Adipose tissue (tissue), 3 donors: ENCODE results near the gene ZDHHC14. TPM values are rescaled to one million over a fixed set of nuclear protein-coding genes. Genes with fewer than 3 reads are reported as not detected.
"Not testable (repeated sequence)": the region's sequence is repeated elsewhere in the genome, so short reads cannot be mapped to it uniquely, and the experiment has no call there.

ENCODE experiments used
- H3K27ac ChIP-seq: one replicate; pipeline ENCODE4 v1.5.1; 2013; ENCODE audit warnings: low read depth, low read length
- WGBS, 3 donors: extraction: QIAGEN DNeasy Blood & Tissue Kit; methylation state at CpG; one replicate each; pipeline ENCODE4 v1.1.7; 2013; 5-methylcytosine and 5-hydroxymethylcytosine counted together
- polyA plus RNA-seq, 3 donors: library from polyadenylated mRNA; stranded (reverse); fragments of 200-250 nt; gene quantifications; one replicate each; pipeline ENCODE4 v1.2.3, GENCODE V29; 2013
- donor health status: healthy with polysubstance abuse.
- donor health status: Bipolar disorder and iron deficiency.
- donor health status: healthy.

The ZDHHC14 gene
- polyA plus RNA-seq, 3 donors, result 3.0 to 6.0 (median 5.1) TPM

DNA sequence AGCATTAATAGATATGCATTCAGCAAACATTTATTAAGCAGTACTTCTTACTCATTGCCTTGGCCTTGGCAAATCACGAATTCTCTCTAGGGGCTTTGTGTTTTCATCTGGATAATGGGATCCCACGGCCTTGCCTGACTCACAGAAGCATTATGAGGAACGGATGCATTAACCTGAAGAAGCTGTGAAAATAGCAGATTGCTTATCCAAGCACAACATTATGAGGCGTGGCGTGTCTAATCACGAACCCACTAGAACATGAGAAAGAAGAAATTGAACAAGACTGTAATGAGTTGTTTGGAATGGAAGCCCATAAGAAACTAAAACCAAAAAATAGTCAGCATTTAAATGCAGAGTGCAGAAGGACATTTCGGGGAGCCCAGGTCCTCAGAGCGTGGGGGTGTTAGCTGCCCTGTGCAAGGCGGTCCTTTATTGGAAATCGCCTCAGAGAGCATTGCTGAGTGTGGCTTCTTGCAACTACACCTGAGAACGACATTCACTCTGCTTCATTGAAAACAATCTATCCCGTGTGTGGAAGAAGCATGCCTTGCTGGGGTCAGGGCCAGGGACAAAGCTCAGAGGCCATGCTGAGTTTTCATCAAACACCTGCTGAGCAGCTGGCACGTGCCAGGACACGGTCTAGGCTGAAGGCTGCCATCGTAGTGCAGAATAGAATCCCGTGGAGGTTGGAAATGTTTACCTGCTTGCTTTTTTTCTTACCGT, 179.9 kb downstream of the ZDHHC14 start:
- no peak overlapping the region for H3K27ac ChIP-seq
- 90 to 93% (median 92%) methylated on average over 17 of the region's 17 CpGs for WGBS, 3 donors

DNA sequence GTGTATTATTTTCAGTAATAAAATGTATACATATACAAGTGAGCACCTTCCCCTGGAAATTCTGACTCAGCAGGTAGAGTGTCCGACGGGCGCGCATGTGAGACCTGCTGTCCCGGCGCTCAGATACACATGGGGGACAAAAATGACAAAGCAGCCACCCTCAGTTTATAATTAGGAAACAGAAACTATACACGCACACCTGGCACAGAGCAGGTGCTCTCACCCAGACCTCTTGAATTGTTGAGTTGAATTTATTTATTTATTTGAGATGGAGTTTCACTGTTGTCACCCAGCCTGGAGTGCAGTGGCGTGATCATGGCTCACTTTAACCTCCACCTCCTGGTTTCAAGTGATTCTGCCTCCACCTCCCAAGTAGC, 180.4 kb downstream of the ZDHHC14 start:
- no peak overlapping the region for H3K27ac ChIP-seq

DNA sequence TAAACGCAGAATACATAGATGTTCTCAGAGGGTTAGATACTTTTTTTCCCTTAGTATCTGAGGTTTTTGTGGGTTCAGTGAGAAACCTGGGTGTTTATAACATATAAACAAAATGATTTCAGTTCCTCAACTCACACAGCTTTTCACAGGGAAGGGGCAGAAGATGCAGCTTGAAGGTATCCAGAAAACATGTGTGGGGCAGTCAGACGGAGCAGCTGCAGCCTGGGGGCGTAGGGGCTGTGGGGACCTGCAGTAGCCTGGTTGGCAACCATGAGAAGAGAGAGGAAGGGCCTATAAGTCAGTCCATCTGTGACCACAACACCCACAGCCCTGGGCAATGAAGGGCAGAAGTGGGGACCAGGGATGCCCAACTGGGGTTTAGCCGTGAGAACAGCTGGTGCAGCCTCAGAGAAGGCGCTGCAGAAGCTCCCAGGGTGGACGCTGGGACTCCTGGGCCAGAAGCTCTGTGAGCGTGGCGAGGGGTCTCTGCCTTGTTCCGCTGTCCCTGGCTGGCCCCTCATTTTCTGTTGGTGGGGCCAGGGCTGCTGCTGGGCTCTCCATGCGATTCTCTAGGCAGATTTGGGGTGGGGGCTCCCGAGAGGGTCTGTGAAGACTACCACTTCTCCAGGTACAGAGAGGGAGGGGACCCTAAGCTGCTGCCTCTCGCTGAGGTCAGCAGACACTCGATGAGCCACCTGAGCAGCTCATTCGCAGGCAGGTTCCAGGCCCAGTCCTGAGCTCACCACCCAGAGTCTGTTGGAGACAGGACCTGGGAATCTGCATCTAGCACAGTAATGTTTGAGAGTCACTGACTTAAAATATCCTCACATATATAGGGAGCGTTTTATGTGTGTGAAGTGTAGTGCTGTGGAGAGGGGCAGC, 181.2 kb downstream of the ZDHHC14 start:
- 91 to 93% (median 93%) methylated on average over 15 of the region's 15 CpGs for WGBS, 3 donors
- H3K27ac ChIP-seq, result no peak overlapping the region

More for the DNA sequence above, 180.4 kb downstream of the ZDHHC14 start:
- WGBS, 3 donors, result 93 to 98% (median 98%) methylated on average over 8 of the region's 8 CpGs

DNA sequence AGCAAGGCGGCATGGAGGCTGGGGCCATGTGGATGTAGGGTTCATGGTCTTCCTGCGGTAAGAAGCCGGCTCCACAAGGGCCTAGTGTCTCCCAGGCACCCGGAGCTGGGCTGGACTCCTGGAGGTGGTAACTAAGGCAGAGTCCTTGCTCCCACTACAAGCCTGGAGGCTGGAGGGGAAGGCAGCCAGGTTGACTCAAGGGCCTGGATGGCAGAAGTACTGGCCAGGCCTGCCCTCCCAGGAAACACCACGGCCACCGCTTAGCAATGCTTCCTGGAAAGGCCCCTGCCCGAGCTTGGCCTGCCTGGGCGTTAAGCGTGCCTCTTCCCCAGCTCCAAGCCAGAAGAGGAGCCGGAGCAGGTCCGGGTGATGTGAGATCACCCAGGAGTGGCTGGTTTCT, 182.0 kb downstream of the ZDHHC14 start:
- WGBS, 3 donors, result 86 to 90% (median 89%) methylated on average over 11 of the region's 11 CpGs
- no peak overlapping the region for H3K27ac ChIP-seq

DNA sequence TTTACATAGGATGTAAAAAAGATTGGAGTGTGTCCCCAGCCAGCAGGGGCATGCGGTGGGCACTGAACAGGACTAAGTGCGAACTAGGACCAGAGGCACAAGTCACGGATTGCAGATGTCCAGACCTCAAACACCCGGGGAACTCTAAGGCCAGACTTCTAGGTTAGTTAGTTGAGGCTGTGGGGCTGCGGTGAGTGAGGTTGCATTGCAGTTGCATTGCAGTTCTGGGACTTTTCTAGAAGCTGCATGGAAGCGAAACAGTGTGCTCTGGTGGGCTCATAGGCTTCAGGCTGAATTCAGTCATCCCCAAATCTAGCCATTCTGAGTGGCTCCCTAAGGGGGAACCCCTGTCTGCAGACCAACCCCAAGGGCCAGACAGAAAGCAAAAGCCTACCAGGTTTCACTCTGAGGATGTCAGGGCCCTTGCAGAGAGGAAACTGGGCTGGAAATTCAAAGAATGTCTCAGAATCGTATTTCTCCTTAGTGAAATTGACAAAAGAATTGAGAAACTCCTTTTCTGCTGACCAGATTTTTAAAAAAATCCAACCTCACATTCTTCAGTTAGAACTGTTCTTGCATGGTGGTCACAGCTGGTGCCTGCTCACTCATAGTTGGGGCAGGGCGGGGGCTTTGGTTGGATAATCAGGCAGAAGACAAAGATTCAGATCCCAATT, 182.8 kb downstream of the ZDHHC14 start:
- no peak overlapping the region for H3K27ac ChIP-seq
- WGBS, 3 donors, result 89 to 94% (median 93%) methylated on average over 8 of the region's 8 CpGs

DNA sequence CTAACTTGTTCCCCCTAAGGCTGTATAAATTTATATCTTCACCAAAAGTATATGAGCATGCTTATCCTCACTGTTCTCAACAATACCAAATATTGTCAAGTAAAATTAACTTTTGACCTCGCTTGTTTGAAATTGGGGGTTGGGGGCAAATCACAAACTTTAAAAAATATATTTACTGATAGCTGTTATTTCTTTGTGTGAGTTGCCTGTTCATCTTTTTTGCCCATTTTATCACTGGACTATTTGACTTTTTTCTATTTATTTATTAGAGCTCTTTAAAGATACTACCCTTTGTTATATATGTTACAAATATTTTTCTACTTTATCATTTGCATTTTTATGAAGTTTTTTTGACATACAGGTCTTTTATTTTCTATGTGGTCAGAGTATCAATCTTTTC, 187.7 kb downstream of the ZDHHC14 start:
- no peak overlapping the region for H3K27ac ChIP-seq
- 95 to 98% (median 95%) methylated on average over 1 of the region's 1 CpG for WGBS, 3 donors

DNA sequence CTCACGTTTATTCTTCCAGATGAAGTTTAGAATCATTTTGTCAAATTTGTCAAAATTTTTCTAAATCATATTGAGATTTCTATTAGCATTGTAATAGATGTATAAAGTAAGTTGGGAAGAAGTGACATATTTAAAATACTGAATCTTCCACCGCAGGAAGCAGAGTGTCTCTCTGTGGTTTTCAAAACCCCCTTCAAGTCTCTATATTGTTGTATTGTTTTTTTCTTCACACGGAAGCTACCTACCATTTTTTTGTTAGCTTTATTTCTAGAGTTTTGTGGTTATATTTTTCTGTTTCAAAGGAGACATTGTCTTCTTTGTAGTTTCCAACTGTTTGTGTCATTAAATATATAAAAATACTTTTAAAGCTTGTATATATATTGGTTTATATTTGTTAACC, 188.6 kb downstream of the ZDHHC14 start:
- H3K27ac ChIP-seq, result no peak overlapping the region
- 49 to 71% (median 61%) methylated on average over 3 of the region's 3 CpGs for WGBS, 3 donors

DNA sequence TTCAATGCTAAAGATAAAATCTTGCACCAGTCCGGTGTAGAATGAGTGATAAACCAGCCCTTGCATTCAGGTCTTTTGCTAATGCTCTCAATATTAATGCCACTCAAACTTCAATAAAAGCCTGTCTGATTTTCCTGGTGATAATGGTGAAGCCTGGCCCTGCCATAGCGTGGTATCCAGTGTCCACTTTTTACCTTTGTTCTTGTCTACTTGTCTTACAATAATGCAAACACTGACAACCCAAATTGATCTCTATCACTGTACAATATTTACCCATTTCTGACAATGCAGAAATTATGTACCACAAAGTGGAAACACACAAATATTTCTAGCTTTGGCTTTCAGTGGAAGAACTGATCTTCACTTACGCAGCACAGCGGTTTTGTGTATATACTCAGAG, 189.1 kb downstream of the ZDHHC14 start:
- no peak overlapping the region for H3K27ac ChIP-seq
- 77 to 84% (median 80%) methylated on average over 4 of the region's 4 CpGs for WGBS, 3 donors

DNA sequence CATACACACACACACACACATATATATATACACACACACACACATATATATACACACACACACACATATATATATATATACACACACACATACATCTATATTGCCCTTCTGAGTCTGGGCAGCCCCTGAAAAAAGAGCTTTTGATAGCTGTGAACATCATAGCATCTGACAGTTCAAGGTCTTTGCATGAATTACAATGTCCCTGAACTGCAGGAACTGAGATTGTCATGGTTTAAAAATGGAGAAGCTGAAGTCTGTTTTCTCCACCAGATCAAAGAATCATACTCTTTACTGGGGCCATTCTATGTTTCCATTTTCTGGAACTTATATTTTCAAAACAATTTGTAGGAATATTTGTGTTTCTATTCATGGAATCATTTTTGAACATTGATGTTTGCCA, 189.8 kb downstream of the ZDHHC14 start:
- no peak overlapping the region for H3K27ac ChIP-seq

DNA sequence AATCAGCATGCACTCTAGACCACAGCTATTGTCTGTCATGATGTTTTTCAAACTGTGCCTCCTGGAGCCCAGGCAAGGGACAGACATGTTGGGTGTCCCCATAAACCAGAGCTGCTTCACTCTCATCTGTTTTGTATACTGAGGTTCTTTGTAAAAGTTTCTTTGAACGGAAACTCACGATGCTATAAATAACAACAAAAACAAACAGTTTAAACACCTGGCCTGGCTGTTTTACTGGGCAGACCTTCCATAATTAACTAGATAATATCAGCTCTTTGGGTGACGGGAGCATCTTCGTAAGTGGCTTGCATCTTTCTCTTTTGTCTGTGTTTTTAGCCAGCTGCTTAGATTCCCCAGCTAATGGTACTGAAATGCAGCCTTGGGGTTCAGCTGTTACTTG, 190.3 kb downstream of the ZDHHC14 start:
- 72 to 81% (median 80%) methylated on average over 4 of the region's 4 CpGs for WGBS, 3 donors
- no peak overlapping the region for H3K27ac ChIP-seq

DNA sequence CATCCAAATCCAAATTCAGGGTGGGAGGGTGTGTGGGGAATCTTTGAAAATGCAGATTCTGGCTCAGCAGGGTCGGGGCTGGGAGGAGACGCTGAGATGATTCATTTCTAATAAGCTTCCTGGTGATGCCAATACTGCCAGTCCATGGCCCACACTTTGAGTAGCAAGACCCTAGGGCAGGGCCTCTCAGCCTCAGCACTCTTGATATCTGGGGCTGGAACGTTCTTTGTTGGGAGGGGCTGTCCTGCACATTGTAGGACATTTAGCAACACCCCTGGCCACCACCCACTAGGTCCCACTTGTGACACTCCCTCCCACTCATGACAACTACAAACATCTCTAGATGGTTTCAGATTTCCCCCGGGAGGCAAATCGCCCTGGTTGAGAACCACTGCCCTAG, 191.0 kb downstream of the ZDHHC14 start:
- no peak overlapping the region for H3K27ac ChIP-seq
- WGBS, 3 donors, result 91 to 96% (median 94%) methylated on average over 5 of the region's 5 CpGs

DNA sequence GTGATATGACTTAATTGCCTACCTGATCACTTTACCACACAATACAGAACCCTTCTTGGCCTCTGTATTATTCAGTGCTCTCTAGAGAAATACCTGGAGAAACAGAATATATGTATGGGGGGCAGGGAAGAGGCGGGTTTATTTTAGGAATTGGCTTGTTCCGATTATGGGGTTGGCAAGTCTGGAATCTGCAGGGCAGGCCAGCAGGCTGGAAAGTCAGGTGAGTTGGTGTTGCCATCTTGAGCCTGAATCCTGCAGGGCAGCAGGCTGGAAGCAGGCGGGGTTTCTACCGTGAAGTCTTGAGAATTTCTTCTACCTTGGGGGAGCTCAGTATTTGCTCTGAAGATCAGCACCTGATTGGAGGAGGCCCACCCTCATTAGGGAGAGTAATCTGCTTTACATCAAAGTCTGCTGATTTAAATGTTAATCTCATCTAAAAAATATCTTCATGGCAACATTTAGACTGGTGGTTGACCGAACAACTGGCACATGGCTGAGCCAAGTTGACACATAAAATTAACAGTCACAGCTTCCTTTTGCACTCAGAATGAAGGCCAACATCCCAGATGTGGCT, 193.9 kb downstream of the ZDHHC14 start:
- no peak overlapping the region for H3K27ac ChIP-seq
- WGBS, 3 donors, result 87 to 92% (median 92%) methylated on average over 5 of the region's 5 CpGs

DNA sequence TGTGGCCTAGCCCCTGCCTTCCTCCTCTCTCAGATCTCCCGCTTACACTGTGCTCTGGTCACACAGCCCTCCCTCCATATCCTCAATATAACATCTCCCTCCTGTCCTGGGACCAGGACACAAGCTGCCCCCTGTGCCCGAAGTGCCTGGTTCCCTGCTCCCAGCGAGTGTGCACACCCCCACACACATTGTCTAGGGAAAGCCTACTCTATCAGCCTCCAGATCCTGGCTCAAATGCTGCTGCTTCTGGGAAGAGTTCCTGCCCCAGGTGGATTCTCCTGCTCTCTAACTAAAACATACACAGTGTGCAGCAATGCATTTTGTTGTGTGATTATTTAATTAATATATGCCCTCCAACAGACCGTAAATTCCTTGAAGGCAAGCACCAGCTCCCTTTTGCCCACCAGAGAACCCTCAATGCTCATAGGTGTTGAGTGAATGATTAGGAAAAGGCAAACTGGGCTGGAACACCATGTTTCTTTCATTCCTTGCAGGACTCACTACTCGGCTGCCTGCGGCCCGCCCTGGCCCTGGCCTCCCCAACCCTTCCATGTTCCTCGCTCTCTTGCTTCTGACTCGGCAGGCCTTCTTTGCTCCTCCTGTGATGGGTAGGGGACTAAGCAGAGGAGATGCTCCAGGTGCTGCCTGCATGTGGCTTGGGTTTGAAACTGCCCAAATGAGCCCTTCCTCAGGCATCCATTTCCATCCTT, 194.6 kb downstream of the ZDHHC14 start:
- no peak overlapping the region for H3K27ac ChIP-seq
- WGBS, 3 donors, result 81 to 93% (median 86%) methylated on average over 9 of the region's 9 CpGs

DNA sequence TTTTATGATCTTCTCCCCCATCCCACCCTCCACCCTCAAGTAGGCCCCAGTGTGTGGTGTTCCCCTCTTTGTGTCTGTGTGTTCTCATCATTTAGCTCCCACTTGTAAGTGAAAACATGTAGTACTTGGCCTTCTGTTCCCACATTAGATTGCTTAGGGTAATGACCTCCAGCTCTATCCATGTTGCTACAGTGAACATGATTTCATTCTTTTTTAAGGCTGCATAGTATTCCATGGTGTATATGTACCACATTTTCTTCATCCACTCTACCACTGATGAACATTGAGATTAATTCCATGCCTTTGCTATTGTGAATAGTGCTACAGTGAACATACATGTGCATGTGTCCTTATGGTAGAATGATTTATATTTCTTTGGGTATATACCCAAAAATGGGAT, 196.0 kb downstream of the ZDHHC14 start:
- H3K27ac ChIP-seq, result not testable (repeated sequence)

DNA sequence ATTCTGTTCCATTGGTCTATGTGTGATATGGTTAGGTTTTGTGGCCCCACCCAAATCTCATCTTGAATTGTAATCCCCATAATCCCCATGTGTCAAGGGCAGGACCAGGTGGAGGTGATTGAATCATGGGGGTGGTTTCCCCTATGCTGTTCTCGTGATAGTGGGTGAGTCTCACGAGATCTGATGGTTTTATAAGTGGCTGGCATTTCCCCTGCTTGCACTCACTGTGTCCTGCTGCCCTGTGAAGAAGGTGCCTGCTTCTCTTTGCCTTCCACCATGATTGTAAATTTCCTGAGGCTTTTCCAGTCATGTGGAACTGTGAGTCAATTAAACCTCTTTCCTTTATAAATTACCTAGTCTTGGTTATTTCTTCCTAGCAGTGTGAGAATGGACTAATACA, 197.5 kb downstream of the ZDHHC14 start:
- not testable (repeated sequence) for H3K27ac ChIP-seq
- 94 to 95% (median 94%) methylated on average over 2 of the region's 2 CpGs for WGBS, 3 donors

DNA sequence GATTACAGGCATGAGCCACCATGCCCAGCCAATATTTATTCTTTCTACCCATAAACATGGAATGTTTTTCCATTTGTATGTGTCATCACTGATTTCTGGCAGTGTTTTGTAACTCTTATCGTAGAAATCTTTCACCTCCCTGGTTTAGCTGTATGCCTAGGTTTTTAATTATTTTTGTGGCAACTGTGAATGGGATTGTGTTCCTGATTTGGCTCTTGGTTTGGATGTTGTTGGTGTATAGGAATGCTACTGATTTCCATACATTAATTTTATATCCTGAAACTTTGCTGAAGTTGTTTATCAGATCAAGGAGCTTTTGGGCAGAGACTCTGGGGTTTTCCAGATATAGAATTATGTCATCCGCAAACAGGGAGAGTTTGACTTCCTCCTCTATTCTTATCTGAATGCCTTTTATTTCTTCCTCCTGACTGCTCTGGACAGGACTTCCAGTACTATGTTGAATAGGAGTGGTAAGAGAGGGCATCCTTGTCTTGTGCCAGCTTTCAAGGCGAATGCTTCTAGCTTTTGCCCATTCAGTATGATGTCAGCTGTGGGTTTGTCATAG, 198.6 kb downstream of the ZDHHC14 start:
- H3K27ac ChIP-seq, result no peak overlapping the region
- 50 to 63% (median 51%) methylated on average over 3 of the region's 3 CpGs for WGBS, 3 donors

DNA sequence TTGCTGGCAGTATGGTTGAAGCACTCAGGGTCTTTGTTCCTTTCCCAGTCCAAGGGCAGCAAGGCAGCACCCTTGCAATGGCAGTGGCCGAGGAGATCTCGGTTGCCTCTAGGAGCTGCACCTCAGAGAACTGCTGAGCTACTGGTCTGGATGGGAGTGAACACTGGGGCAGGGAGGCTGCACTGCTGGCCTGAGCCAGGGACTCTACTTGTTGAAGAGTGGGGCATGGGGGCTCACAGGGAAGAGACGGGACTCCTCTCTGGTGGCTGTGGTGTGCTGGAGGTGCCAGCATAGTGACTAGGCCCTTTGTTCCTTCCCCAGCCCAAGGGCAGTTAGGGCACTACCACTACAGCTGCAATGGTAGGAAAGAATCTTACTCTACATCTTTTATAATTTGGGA, 203.0 kb downstream of the ZDHHC14 start:
- WGBS, 3 donors, result 98 to 100% (median 100%) methylated on average over 3 of the region's 3 CpGs
- no peak overlapping the region for H3K27ac ChIP-seq
